HEK293T (cell line): ENCODE results near the gene CDHR3.

ENCODE experiments used
- CTCF ChIA-PET: fragments of 350-600 bp; formaldehyde crosslinking; extraction: SDS; loops from one replicate; lab custom pipeline; 2021; ENCODE audit warnings: antibody characterized with exemption, inconsistent platforms; lab: Yijun Ruan, JAX
- POLR2A ChIA-PET: fragments of 350-600 bp; formaldehyde crosslinking; extraction: SDS; loops from one replicate; lab custom pipeline; 2020; ENCODE audit warnings: antibody characterized with exemption, inconsistent platforms; lab: Yijun Ruan, JAX
- DNase-seq: peaks from one replicate; pipeline ENCODE4 v3.0.0; 2012; ENCODE audit warnings: mixed read lengths; ENCODE audit errors: extremely low spot score
- ARNT ChIP-seq: fragments of 450-650 bp; IDR thresholded peaks from 2 replicates; pipeline ENCODE4 v1.6.1; 2017; ENCODE audit warnings: mild to moderate bottlenecking
- BHLHE40 ChIP-seq: fragments of 450-650 bp; IDR thresholded peaks from 2 replicates; pipeline ENCODE4 v1.6.1; 2016; ENCODE audit warnings: mild to moderate bottlenecking, moderate library complexity, borderline replicate concordance
- CTBP1 ChIP-seq: fragments of 450-650 bp; IDR thresholded peaks from 2 replicates; pipeline ENCODE4 v1.6.1; 2016; ENCODE audit warnings: borderline replicate concordance
- ELF4 ChIP-seq: fragments of 450-650 bp; IDR thresholded peaks from 2 replicates; pipeline ENCODE4 v1.6.1; 2017; ENCODE audit warnings: antibody characterized with exemption
- FOXA1 ChIP-seq: fragments of 450-650 bp; IDR thresholded peaks from 2 replicates; pipeline ENCODE4 v1.6.1; 2016; ENCODE audit warnings: mild to moderate bottlenecking
- FOXK2 ChIP-seq: fragments of 450-650 bp; IDR thresholded peaks from 2 replicates; pipeline ENCODE4 v1.6.1; 2016; ENCODE audit warnings: mild to moderate bottlenecking
- FOXM1 ChIP-seq: fragments of 450-650 bp; IDR thresholded peaks from 2 replicates; pipeline ENCODE4 v1.6.1; 2017; ENCODE audit warnings: mild to moderate bottlenecking, borderline replicate concordance
- HDGF ChIP-seq: fragments of 450-650 bp; IDR thresholded peaks from 2 replicates; pipeline ENCODE4 v1.6.1; 2017; ENCODE audit warnings: antibody characterized with exemption, borderline replicate concordance
- L3MBTL2 ChIP-seq: fragments of 450-650 bp; conservative IDR thresholded peaks from 2 replicates; pipeline ENCODE4 v1.6.1; 2016; ENCODE audit warnings: mild to moderate bottlenecking
- LEF1 ChIP-seq: fragments of 450-650 bp; IDR thresholded peaks from 2 replicates; pipeline ENCODE4 v1.6.1; 2017; ENCODE audit warnings: mild to moderate bottlenecking, borderline replicate concordance
- NFRKB ChIP-seq: fragments of 450-650 bp; IDR thresholded peaks from 2 replicates; pipeline ENCODE4 v1.6.1; 2016; ENCODE audit warnings: mild to moderate bottlenecking, moderate library complexity
- PKNOX1 ChIP-seq: fragments of 450-650 bp; IDR thresholded peaks from 2 replicates; pipeline ENCODE4 v1.6.1; 2016
- SP1 ChIP-seq: fragments of 450-650 bp; IDR thresholded peaks from 2 replicates; pipeline ENCODE4 v1.6.1; 2017
- SUZ12 ChIP-seq: fragments of 450-650 bp; IDR thresholded peaks from 2 replicates; pipeline ENCODE4 v1.6.1; 2016; ENCODE audit warnings: mild to moderate bottlenecking
- TARDBP ChIP-seq: fragments of 450-650 bp; IDR thresholded peaks from 2 replicates; pipeline ENCODE4 v1.6.1; 2016
- ZNF384 ChIP-seq: fragments of 450-650 bp; IDR thresholded peaks from 2 replicates; pipeline ENCODE4 v1.6.1; 2016

Gene CDHR3

GRCh38 chr7:105963038-105963667, at the start of gene CDHR3:
Gene CDHR3, plus strand, starts transcription at chr7:105963264. Its CDS starts 55 bp downstream, at chr7:105963319.
- TF ChIP-seq BHLHE40 (no peak), FOXK2 (no peak), ELF4 (no peak), L3MBTL2 (no peak), FOXA1 (no peak), PKNOX1 (no peak), CTBP1 (no peak)
- no peak for DNase-seq
- ChIA-PET POLR2A (no interaction called here), CTCF (no interaction called here)

- DNase-seq, result no peak
- ChIA-PET POLR2A (no interaction called here), CTCF (no interaction called here)
- TF ChIP-seq HDGF (no peak), NFRKB (no peak), PKNOX1 (no peak), ELF4 (no peak), L3MBTL2 (no peak), ARNT (no peak), FOXK2 (no peak), CTBP1 (no peak), BHLHE40 (no peak), FOXA1 (no peak), FOXM1 (no peak), ZNF384 (no peak), SUZ12 (no peak), SP1 (no peak), TARDBP (no peak), LEF1 (no peak)
These were observed 49.1 kb upstream of the CDHR3 start for GRCh38 chr7:105913947-105914346.

GRCh38 chr7:105916603-105917002, 46.5 kb upstream of the CDHR3 start:
- TF ChIP-seq SP1, result no peak
- no peak for TF ChIP-seq ELF4
- TF ChIP-seq LEF1, result no peak
- no peak for TF ChIP-seq PKNOX1
- no peak for TF ChIP-seq NFRKB
- no peak for TF ChIP-seq HDGF
- TF ChIP-seq ARNT, result no peak
- TF ChIP-seq FOXA1, result no peak
- TF ChIP-seq TARDBP, result no peak
- TF ChIP-seq CTBP1, result no peak
- TF ChIP-seq L3MBTL2, result no peak
- no peak for TF ChIP-seq ZNF384
- TF ChIP-seq FOXK2, result no peak
- no peak for TF ChIP-seq SUZ12
- TF ChIP-seq BHLHE40, result no peak
- TF ChIP-seq FOXM1, result no peak
- ChIA-PET POLR2A (no interaction called here), CTCF (no interaction called here)
- DNase-seq, result no peak

- TF ChIP-seq ARNT (no peak), FOXM1 (no peak), L3MBTL2 (no peak), ELF4 (no peak), HDGF (no peak), CTBP1 (no peak), FOXK2 (no peak), FOXA1 (no peak), SP1 (no peak), LEF1 (no peak), TARDBP (no peak), ZNF384 (no peak), SUZ12 (no peak), PKNOX1 (no peak), BHLHE40 (no peak), NFRKB (no peak)
- no peak for DNase-seq
- POLR2A ChIA-PET, result no interaction called here
- CTCF ChIA-PET, result no interaction called here
These were observed 45.4 kb upstream of the CDHR3 start for GRCh38 chr7:105917659-105918058.

- ChIA-PET POLR2A (no interaction called here), CTCF (no interaction called here)
- DNase-seq, result no peak
- TF ChIP-seq FOXK2, result no peak
- no peak for TF ChIP-seq BHLHE40
- no peak for TF ChIP-seq HDGF
- no peak for TF ChIP-seq FOXA1
- TF ChIP-seq ARNT, result no peak
- no peak for TF ChIP-seq SUZ12
- no peak for TF ChIP-seq FOXM1
- no peak for TF ChIP-seq TARDBP
These were observed 42.3 kb upstream of the CDHR3 start for GRCh38 chr7:105920766-105921165.

- no peak for DNase-seq
- ChIA-PET CTCF (interaction anchor here (0.7 kb wide), 1 partner anchor 164 kb away, joined by 3 read pairs; no protein-coding TSS in a partner anchor), POLR2A (no interaction called here)
- no peak for TF ChIP-seq PKNOX1
- TF ChIP-seq ZNF384, result no peak
These were observed 38.1 kb upstream of the CDHR3 start for GRCh38 chr7:105924945-105925344.
